ENCODE data around the gene MIDN. TPM values are rescaled to one million over a fixed set of nuclear protein-coding genes. Genes with fewer than 3 reads are reported as not detected.

Gene MIDN
- polyA plus RNA-seq, 1 donor from 2014 or later, result 24.8 TPM

DNA sequence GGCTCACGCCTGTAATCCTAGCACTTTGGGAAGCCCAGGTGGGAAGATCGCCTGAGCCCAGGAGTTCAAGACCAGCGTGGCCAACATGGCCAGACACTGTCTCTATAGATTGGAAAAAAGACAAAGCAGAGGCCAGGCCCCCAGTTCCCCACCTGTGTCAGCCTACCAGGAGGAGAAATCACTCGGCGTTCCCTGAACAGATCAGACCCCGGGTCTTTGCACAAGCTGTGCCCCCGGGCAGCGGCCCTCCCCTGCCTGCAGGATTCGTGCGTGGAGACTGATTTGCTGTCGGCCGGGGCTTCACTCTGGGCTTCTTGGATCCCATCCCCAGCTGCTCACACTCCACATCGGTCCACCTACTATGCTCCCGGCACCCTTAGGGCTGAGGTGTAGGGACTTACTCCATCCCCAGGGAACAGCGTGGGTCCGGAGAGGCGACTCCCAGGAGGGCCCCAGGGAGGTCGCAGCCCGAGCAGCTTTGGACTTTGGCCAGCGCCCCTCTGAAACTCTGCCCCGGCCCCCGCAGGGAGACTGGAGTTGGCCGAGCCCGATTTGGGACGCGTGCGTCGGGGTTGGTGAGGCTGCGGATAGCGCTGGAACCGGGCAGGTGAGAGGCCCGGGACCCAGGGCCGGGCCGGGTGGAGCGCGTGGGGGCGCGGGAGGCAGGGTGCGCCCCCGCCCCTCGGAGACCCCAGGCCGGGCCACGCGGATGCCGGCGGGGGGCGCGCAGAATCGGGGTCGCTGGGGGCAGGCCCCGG, 36.8 kb downstream of the MIDN start:
- Histone ChIP-seq H3K9me2 (ENCODE audit: insufficient read depth, low read length) (no peaks in the 10 kb centered on the region), H2AFZ (ENCODE audit: low read depth, low read length) (no peak overlapping the region), H3K27me3 (ENCODE audit: insufficient read depth, low read depth, low read length) (no peaks in the 10 kb centered on the region), H3F3A (ENCODE audit: insufficient read depth, low read length, poor library complexity, severe bottlenecking) (no peaks in the 10 kb centered on the region), H3K79me2 (replicated peaks; ENCODE audit: insufficient read depth, low read length) (peaks cover 22% of the 10 kb centered on the region), H3K9me3 (ENCODE audit: low read length) (no peaks in the 10 kb centered on the region), H3K4me3 (ENCODE audit: low read length) (peak overlapping the region; percentile 62), H3K27ac (ENCODE audit: low read length) (peak overlapping the region; percentile 5), H4K20me1 (ENCODE audit: insufficient read depth) (no peaks in the 10 kb centered on the region), H3K36me3 (ENCODE audit: insufficient read depth, low read length) (no peaks in the 10 kb centered on the region), H3K4me2 (ENCODE audit: low read length) (no peak overlapping the region), H3K9ac (ENCODE audit: low read length) (peak overlapping the region; percentile 68)
- TF ChIP-seq RAD21 (conservative IDR thresholded peaks at IDR 0.05) (no peak), EZH2 (IDR thresholded peaks at IDR 0.05; ENCODE audit: borderline replicate concordance, insufficient read depth, low read length, poor library complexity, severe bottlenecking) (no peak), TAF1 (IDR thresholded peaks at IDR 0.05; ENCODE audit: low read depth) (no peak), MXI1 (conservative IDR thresholded peaks at IDR 0.05; ENCODE audit: poor library complexity, severe bottlenecking) (no peak), POLR2AphosphoS5 (IDR thresholded peaks at IDR 0.05) (no peak), SMC3 (conservative IDR thresholded peaks at IDR 0.05; ENCODE audit: poor library complexity) (no peak), EP300 (conservative IDR thresholded peaks at IDR 0.05; ENCODE audit: poor library complexity, severe bottlenecking) (no peak)
- TF ChIP-seq, protein P1, sequence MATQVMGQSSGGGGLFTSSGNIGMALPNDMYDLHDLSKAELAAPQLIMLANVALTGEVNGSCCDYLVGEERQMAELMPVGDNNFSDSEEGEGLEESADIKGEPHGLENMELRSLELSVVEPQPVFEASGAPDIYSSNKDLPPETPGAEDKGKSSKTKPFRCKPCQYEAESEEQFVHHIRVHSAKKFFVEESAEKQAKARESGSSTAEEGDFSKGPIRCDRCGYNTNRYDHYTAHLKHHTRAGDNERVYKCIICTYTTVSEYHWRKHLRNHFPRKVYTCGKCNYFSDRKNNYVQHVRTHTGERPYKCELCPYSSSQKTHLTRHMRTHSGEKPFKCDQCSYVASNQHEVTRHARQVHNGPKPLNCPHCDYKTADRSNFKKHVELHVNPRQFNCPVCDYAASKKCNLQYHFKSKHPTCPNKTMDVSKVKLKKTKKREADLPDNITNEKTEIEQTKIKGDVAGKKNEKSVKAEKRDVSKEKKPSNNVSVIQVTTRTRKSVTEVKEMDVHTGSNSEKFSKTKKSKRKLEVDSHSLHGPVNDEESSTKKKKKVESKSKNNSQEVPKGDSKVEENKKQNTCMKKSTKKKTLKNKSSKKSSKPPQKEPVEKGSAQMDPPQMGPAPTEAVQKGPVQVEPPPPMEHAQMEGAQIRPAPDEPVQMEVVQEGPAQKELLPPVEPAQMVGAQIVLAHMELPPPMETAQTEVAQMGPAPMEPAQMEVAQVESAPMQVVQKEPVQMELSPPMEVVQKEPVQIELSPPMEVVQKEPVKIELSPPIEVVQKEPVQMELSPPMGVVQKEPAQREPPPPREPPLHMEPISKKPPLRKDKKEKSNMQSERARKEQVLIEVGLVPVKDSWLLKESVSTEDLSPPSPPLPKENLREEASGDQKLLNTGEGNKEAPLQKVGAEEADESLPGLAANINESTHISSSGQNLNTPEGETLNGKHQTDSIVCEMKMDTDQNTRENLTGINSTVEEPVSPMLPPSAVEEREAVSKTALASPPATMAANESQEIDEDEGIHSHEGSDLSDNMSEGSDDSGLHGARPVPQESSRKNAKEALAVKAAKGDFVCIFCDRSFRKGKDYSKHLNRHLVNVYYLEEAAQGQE (IDR thresholded peaks at IDR 0.05; ENCODE audit: borderline replicate concordance), result no peak
- TF ChIP-seq, protein P2, sequence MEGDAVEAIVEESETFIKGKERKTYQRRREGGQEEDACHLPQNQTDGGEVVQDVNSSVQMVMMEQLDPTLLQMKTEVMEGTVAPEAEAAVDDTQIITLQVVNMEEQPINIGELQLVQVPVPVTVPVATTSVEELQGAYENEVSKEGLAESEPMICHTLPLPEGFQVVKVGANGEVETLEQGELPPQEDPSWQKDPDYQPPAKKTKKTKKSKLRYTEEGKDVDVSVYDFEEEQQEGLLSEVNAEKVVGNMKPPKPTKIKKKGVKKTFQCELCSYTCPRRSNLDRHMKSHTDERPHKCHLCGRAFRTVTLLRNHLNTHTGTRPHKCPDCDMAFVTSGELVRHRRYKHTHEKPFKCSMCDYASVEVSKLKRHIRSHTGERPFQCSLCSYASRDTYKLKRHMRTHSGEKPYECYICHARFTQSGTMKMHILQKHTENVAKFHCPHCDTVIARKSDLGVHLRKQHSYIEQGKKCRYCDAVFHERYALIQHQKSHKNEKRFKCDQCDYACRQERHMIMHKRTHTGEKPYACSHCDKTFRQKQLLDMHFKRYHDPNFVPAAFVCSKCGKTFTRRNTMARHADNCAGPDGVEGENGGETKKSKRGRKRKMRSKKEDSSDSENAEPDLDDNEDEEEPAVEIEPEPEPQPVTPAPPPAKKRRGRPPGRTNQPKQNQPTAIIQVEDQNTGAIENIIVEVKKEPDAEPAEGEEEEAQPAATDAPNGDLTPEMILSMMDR (IDR thresholded peaks at IDR 0.05; ENCODE audit: poor library complexity, severe bottlenecking), result no peak

DNA sequence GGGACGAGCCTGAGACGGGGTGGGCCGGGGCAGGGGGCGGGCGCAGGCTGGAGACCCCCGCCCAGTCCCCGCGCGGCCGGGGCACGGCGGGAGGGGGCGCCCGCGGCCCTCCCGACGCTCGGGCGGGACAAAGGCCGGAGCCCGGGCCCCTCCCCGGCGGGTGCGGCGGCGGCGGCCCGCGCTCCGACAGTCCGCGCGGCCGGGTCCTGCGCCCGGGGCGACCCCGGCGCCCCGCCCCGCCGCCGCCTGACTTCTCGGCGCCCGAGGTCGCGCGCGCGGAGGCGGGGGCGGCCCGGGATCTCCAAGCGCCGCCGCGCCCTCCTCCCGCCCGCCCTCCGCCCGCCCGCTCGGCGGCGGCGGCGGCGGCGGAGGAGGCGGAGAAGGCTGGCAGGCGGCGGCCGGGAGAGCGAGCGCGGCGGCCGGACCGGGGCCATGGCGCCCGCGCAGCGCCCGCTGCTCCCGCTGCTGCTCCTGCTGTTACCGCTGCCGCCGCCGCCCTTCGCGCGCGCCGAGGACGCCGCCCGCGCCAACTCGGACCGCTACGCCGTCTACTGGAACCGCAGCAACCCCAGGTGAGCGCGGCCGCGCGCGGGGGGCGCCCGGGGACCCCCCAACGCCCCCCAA, 37.5 kb downstream of the MIDN start, which contains the start of gene EFNA2:
EFNA2 (plus strand) TSS at position 137 of the 624 bp plus-strand sequence; CDS start at position 433, 296 bp downstream.
- H3K79me2 ChIP-seq (replicated peaks; ENCODE audit: insufficient read depth, low read length), result peaks cover 22% of the 10 kb centered on the region
- peak within 1 kb of the TSS; percentile 57 for H3K4me2 ChIP-seq (ENCODE audit: low read length)
- H4K20me1 ChIP-seq (ENCODE audit: insufficient read depth), result no peaks in the 10 kb centered on the region
- no peaks in the 10 kb centered on the region for H3K36me3 ChIP-seq (ENCODE audit: insufficient read depth, low read length)
- TF ChIP-seq, protein P2 (IDR thresholded peaks at IDR 0.05; ENCODE audit: poor library complexity, severe bottlenecking), result no peak
- TF ChIP-seq POLR2AphosphoS5 (IDR thresholded peaks at IDR 0.05), result peak; percentile 45
- H3K9ac ChIP-seq (ENCODE audit: low read length), result peak within 1 kb of the TSS; percentile 77
- H3F3A ChIP-seq (ENCODE audit: insufficient read depth, low read length, poor library complexity, severe bottlenecking), result no peaks in the 10 kb centered on the region
- no peaks in the 10 kb centered on the region for H3K9me3 ChIP-seq (ENCODE audit: low read length)
- H3K9me2 ChIP-seq (ENCODE audit: insufficient read depth, low read length), result no peaks in the 10 kb centered on the region
- no peak within 1 kb of the TSS for H2AFZ ChIP-seq (ENCODE audit: low read depth, low read length)
- H3K4me3 ChIP-seq (ENCODE audit: low read length), result peak within 1 kb of the TSS; percentile 92
- H3K27me3 ChIP-seq (ENCODE audit: insufficient read depth, low read depth, low read length), result no peaks in the 10 kb centered on the region
- H3K27ac ChIP-seq (ENCODE audit: low read length), result peak within 1 kb of the TSS; percentile 5
